Osteoblast (primary cell): ENCODE data around the gene CNTD1. TPM values are rescaled to one million over a fixed set of nuclear protein-coding genes. Genes with fewer than 3 reads are reported as not detected.

ENCODE experiments used
- DNase-seq: peaks from one replicate; pipeline ENCODE4 v3.0.0; 2011; ENCODE audit warnings: low spot score, mixed read lengths; ENCODE audit not compliant: insufficient read length; ENCODE audit errors: missing footprints
- H2AFZ ChIP-seq: 2 replicates; pipeline ENCODE4 v1.6.0; 2011; ENCODE audit warnings: mild to moderate bottlenecking, low read length
- H3K27ac ChIP-seq: 2 replicates; pipeline ENCODE4 v1.5.1; 2011; ENCODE audit warnings: mild to moderate bottlenecking, low read depth, low read length, moderate library complexity
- H3K27me3 ChIP-seq: 2 replicates; pipeline ENCODE4 v1.6.0; 2012; ENCODE audit warnings: mild to moderate bottlenecking, control low read depth, inconsistent platforms, low read length, moderate library complexity; ENCODE audit not compliant: insufficient read depth
- H3K36me3 ChIP-seq: 2 replicates; pipeline ENCODE4 v1.5.1; 2011; ENCODE audit warnings: mild to moderate bottlenecking, low read length, control low read depth, moderate library complexity; ENCODE audit not compliant: insufficient read depth
- H3K4me1 ChIP-seq: 2 replicates; pipeline ENCODE4 v1.5.1; 2011; ENCODE audit warnings: mild to moderate bottlenecking, low read length, control low read depth, moderate library complexity; ENCODE audit not compliant: insufficient read depth
- H3K4me2 ChIP-seq: 2 replicates; pipeline ENCODE4 v1.6.0; 2011; ENCODE audit warnings: mild to moderate bottlenecking, low read length; ENCODE audit not compliant: insufficient read depth
- H3K4me3 ChIP-seq: fragments of 200-600 bp; sonication (generic); 3 replicates; pipeline ENCODE4 v1.5.1; 2012; ENCODE audit warnings: mild to moderate bottlenecking, low read length, inconsistent platforms; ENCODE audit not compliant: insufficient read depth
- H3K79me2 ChIP-seq: 2 replicates; pipeline ENCODE4 v1.6.0; 2012; ENCODE audit warnings: mild to moderate bottlenecking, low read length, control low read depth, inconsistent platforms; ENCODE audit not compliant: insufficient read depth
- H3K9me3 ChIP-seq: 2 replicates; pipeline ENCODE4 v1.5.1; 2011; ENCODE audit warnings: low read depth, low read length, control low read depth
- H4K20me1 ChIP-seq: 2 replicates; pipeline ENCODE4 v1.6.0; 2012; ENCODE audit warnings: mild to moderate bottlenecking, low read length, control low read depth; ENCODE audit not compliant: insufficient read depth
- total RNA-seq: library from RNA; depleted of rRNA; stranded (reverse); fragments of >200 nt; gene quantifications from 2 replicates; pipeline ENCODE4 v1.2.3, GENCODE V29; 2012
- TF ChIP-seq, protein P1 (sequence below): IDR thresholded peaks from 2 replicates; pipeline ENCODE4 v1.5.1; 2011; ENCODE audit warnings: mild to moderate bottlenecking, low read depth, low read length, moderate library complexity; ENCODE audit errors: extremely low read depth

The CNTD1 gene, protein sequence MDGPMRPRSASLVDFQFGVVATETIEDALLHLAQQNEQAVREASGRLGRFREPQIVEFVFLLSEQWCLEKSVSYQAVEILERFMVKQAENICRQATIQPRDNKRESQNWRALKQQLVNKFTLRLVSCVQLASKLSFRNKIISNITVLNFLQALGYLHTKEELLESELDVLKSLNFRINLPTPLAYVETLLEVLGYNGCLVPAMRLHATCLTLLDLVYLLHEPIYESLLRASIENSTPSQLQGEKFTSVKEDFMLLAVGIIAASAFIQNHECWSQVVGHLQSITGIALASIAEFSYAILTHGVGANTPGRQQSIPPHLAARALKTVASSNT
- 0.88 TPM in 1 of 2 replicates, not detected in the other for total RNA-seq

DNA sequence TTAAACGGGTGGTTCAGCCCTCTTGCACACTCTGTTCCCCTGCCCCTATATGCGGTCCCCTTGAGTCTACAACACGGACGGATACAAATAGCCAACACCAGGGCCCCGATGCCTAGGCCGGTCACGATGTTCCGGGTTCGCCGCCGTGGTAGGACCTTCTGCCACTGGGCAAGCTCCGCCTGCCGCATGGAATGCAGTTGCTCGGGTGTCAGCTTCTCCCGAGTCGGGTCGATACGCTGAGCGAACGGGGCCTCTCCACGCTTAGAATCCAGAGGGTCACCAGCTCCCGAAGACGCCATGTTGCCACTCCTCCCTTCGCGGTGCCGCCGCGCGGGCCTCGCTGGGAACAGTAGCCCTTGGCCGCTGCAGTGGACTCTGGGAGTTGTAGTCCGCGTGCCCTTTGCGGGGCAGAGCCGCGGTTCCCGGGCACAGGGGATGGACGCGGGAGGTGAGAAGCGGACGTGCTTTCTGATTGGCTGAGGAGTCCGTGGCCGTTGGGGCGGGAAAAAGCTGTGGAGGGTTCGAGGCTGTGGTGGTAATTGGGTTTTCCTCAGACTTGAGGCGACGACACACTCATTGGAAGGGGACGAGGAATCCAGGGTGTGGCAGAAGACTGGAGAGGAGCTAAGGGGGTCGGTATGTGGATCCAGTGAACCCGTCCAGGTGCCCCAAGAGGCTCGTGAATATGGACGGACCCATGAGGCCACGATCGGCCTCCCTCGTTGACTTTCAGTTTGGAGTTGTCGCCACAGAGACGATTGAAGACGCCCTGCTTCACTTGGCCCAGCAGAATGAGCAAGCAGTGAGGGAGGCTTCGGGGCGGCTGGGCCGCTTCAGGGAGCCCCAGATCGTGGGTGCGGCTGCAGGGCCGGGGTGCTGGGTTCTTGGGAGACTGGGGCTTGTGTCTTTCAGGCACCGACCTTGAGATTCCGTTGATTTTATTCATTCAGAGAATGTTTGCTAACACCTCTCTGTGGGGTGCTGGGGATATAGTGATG is at the start of gene CNTD1, which contains the start of gene COA3:
CNTD1 (plus strand) TSS at position 479 of the 998 bp plus-strand sequence; CDS start at position 686, 207 bp downstream.
COA3 (minus strand) TSS at position 322 of the 998 bp plus-strand sequence; CDS start at position 299, 23 bp downstream.
- TF ChIP-seq, protein P1, sequence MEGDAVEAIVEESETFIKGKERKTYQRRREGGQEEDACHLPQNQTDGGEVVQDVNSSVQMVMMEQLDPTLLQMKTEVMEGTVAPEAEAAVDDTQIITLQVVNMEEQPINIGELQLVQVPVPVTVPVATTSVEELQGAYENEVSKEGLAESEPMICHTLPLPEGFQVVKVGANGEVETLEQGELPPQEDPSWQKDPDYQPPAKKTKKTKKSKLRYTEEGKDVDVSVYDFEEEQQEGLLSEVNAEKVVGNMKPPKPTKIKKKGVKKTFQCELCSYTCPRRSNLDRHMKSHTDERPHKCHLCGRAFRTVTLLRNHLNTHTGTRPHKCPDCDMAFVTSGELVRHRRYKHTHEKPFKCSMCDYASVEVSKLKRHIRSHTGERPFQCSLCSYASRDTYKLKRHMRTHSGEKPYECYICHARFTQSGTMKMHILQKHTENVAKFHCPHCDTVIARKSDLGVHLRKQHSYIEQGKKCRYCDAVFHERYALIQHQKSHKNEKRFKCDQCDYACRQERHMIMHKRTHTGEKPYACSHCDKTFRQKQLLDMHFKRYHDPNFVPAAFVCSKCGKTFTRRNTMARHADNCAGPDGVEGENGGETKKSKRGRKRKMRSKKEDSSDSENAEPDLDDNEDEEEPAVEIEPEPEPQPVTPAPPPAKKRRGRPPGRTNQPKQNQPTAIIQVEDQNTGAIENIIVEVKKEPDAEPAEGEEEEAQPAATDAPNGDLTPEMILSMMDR: no peak
- peak within 1 kb of the TSS; percentile 88 for H3K4me2 ChIP-seq
- DNase-seq: peak; percentile 97
- H3K4me1 ChIP-seq: peaks cover 16% of the 10 kb centered on the region
- peak within 1 kb of the TSS; percentile 77 for H3K27ac ChIP-seq
- H3K27me3 ChIP-seq: no peaks in the 10 kb centered on the region
- peaks cover 5% of the 10 kb centered on the region for H3K36me3 ChIP-seq
- peaks cover 18% of the 10 kb centered on the region for H3K79me2 ChIP-seq
- no peaks in the 10 kb centered on the region for H4K20me1 ChIP-seq
- peak within 1 kb of the TSS; percentile 92 for H3K4me3 ChIP-seq
- H2AFZ ChIP-seq: peak within 1 kb of the TSS; percentile 97
- H3K9me3 ChIP-seq: no peaks in the 10 kb centered on the region

DNA sequence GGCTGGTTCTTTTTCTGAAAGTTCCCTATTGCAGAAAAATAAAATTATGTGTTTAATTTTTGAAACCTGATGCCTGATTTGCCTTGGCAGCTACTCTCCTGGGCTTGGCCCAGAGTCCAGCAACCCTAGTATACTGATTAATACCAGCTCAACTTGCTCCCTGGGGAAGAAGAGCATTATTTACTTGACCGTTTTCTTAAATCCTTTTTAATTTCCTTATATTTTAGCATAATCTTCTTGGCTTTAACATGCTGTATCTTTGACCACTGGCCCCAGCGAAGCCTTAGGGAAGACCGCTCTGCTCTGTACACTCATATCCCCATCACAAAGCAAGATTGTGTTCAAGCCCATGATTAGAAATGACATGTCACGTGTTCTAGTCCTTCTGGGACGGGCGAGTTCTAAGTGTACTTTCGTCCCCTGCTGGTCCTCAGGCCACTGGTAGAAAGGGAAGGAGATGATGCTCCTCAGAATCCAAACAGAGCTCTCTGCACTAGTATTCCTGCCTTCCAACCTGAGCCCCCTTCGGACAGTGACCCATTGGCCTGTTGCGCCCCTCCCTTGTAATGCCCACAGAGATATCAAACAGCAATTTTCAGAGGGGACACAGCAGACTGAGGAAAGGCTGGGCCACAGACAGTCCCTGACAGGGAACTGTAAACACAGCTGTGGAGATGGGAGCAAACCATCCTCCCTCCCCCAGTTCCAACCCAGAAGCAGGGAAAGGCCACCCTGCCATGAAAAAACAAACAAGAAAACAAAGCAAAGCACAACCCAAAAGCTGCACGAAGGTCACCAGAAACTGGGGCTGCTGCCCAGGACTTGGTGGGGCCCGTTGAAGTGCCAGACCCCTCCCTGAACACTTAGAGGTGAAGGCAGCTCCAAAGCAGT is 49.5 kb upstream of the CNTD1 start:
- Histone ChIP-seq H3K27me3 (peaks cover 7% of the 10 kb centered on the region), H4K20me1 (no peaks in the 10 kb centered on the region), H3K27ac (no peak overlapping the region), H3K36me3 (no peaks in the 10 kb centered on the region), H3K9me3 (no peaks in the 10 kb centered on the region), H3K4me3 (no peak overlapping the region), H3K4me2 (no peak overlapping the region), H2AFZ (no peak overlapping the region), H3K79me2 (peaks cover 3% of the 10 kb centered on the region), H3K4me1 (peaks cover 11% of the 10 kb centered on the region)
- DNase-seq: no peak
- TF ChIP-seq, protein P1: no peak

DNA sequence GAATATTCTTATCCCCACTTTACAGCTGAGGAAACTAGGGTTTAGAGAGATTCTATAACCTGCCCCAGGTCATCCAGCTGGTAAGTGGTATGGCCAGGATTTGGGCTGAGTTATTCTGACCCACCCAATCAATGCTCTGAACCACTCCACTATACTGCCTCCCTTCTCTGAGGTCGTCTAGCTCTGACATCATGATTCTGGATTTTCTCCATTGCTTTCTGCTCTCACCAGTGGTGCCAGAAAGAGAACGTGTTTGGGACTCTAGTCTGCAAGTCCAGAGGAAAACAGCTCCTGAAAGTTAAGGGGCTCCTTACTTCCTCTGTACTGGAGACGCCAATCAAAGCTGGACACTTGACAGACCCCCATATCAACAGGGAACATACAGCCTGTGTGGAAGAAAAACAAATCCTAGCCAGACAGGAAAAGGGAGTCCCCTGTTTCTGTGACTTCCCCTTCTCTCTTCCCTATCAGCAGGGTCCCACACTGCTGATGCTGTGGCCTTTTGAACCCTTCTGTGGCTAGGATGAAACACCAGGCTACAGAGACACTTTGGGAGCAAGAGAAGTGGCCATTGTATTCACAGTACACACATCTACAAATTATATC is 47.8 kb upstream of the CNTD1 start:
- TF ChIP-seq, protein P1: no peak
- Histone ChIP-seq H3K36me3 (no peaks in the 10 kb centered on the region), H3K27ac (no peak overlapping the region), H3K4me2 (no peak overlapping the region), H3K4me3 (no peak overlapping the region), H4K20me1 (no peaks in the 10 kb centered on the region), H3K4me1 (peaks cover 6% of the 10 kb centered on the region), H2AFZ (no peak overlapping the region), H3K27me3 (peaks cover 11% of the 10 kb centered on the region), H3K79me2 (no peaks in the 10 kb centered on the region), H3K9me3 (no peaks in the 10 kb centered on the region)
- DNase-seq: no peak
